HG02798 (cell line): Measurements from ENCODE around the gene LYPD5.
"Not testable (repeated sequence)": the region's sequence is repeated elsewhere in the genome, so short reads cannot be mapped to it uniquely, and the experiment has no call there.

Source experiments
- ATAC-seq: cut with Tn5 transposase; IDR thresholded peaks from one replicate; pipeline ENCODE4 v1.9.1; 2021; ENCODE audit warnings: mild to moderate bottlenecking; ENCODE audit not compliant: unreplicated experiment, poor library complexity

LYPD5 gene

DNA sequence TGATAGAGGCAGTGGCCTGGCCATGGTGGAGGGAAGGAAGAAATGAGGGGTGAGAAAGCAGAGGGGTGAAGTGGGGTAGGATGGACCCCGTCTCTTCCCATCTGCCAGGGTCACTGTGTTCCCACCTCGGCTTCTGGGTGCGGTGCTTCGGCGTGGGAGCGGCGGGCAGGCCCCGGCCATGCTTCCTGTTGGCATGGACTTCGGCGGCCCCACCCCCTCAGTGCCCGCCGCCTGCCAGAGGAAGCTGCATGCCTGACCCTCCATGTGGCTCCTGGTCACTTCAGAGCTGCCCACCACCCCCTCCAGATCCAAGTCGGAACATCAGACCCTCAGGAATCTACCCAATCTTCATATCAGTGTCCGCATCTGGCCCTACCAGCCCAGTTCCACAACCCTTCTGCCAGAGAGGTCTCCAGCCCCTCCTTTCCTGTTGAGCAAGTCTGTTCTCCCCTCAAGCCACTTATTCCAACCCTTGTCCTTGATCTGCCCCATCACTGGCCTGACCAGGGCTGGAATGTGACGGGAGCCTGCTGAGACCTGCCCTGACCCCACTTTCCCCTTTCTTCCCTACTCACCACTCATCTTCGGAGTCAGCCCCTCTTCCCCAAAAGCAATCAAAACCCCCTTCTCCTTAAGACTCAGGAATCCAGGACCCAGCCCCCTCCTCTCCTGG is 23.0 kb downstream of the LYPD5 start:
- no peak for ATAC-seq

DNA sequence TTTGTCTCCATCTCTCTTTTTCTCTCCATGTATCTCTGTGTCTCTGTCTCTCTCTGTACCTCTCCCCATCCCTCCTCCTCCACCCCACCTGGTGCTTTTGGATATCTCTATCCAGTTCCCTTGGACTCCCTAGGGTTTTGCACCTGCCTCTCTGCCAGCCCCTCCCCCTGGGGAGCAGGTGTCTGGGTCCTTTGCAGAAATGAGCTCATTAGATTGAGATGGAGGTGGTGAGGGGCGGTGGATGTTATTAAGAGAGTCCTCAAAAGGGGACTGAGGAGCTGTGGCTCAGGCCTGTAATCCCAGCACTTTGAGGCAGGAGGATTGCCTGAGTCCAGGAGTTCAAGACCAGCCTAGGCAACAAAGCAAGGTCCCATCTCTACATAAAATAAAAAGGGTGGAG is 23.6 kb downstream of the LYPD5 start:
- ATAC-seq = no peak

DNA sequence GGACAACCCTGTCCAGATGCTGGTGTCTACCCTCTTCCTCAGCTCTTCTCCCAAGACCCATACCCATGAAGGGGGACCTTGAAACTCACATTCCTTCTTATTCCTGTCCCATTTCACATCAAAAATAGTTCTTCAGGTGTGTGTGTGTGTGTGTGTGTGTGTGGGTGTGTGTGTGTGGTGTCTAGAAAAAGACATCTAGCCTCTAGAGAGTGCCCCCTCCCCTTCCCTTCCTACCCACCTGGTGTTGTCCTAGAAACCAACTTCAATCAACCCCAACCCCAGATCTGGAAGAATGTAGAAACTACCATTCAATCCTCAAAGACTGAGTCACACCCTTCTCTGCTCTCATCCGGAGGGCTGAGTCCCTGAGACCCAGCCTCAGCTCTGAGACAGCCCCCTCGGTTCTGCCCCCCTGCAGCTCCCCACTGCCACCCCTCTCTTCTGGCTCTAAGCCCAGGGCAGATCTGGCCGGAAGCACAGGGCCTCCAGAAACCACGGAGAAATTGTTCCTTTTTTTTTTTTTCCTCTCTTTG is 25.0 kb downstream of the LYPD5 start:
- no peak for ATAC-seq

DNA sequence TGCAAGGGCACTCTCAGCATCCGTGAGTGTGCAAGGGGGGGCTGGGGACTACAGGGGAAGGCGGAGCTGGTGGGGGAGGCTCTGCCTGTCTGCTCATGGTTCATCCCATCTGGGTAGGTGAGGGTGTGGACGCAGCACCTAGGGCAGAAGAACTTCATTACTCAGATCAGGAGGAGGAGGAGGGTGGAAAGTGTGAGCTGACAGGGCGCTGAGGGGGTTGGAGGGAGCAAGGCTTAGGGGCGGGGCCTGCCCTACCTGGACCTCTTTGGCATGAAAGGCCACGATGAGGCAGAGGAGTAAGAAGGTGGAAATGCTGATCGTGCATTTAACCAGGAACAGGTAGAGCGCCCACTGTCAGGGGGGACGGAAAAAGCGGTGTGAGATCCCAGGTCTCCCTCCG is 26.0 kb downstream of the LYPD5 start:
- no peak for ATAC-seq

DNA sequence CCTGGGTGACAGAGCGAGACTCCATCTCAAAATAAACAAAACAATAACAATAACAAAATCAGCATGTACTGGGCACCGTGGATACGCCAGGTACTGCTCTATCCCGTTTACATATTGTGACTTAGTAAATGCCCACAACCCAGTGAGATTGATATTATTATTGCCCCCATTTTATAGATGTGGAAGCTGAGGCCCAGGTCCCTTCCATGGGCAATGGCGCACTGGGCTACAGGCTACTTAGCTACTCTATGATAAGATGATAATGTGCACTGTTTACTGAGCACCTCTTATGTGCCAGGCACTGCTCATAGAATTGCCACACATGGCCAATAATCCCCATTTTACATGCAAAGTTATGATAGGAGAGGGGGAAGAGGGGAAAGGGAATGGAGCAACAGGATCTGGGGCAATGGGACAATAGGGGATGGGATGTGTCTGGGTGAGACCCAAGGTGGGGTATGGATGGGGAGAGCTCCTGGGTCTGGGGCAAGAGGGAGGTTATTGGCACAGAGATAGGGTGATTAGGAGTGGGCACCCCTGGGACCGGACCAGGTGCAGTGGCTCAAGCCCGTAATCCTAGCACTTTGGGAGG is 26.9 kb downstream of the LYPD5 start:
- no peak for ATAC-seq

DNA sequence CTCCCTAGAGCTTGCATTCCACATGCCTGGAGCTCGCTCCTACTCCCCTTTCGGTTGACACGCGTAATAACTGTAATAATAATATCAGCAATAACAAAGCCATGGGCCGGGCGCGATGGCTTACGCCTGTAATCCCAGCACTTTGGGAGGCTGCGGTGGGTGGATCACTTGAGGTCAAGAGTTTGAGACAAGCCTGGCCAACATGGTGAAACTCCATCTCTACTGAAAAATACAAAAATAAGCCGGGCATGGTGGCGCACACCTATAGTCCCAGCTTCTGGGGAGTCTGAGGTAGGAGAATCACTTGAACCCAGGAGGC is 27.3 kb downstream of the LYPD5 start:
- not testable (repeated sequence) for ATAC-seq

DNA sequence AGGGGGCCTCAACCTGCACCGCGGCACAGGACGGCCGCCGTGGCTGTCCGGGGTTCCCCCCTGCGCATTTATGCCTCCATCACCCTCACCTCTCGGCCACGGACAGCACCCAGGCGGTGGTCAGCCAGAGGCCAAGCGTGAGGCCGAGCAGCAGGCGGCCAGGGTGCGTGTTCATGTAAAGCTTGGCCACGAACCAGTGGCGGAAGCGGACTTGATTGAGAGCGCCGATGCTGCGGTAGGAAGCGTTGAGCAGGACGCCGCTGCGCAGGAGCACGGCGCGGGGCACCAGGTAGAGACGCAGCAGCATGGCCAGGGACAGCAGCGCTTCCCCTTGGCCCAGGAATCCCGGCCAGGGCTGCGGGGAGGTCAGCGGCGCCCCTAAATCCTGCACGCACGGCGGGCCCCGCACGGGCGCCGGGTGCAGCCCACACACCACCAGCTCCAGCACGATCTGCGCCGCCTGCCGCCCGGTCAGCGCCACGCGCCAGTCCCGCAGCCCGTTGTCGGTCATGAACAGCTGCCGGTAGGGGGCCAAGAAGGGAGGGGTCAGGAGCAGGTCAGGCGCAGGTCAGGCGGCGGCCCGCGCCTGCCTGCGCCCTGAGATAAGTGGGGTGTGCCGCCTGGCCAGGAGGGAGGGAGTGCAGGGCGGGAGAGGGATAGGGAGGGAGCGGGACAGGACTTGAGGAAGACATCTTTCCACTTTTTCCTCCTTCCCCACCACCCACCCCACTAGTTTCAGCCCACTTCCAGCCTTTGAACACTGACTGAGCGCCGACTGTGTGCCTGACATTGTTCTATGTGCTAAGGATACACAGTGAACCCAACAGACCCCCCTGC is 27.9 kb downstream of the LYPD5 start:
- ATAC-seq = no peak

DNA sequence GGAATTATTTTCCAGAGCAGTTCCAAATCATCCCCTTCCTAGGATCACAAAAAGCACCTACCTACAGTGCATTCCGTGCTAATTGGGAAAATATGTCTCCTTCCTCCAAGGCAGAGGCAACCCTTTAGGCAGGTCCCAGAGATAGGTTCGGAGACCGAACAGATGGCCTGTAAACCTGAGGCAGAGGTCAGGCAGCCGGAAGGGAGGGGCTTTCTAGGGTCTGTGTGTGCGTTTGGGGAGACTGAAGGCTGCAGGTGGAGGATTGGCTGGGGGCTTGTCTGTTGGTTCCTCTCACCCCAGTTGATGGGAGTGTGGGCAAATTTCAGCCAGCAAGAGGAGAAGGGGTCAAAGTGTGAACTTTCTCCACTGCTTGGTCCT is 28.5 kb downstream of the LYPD5 start:
- ATAC-seq = no peak

DNA sequence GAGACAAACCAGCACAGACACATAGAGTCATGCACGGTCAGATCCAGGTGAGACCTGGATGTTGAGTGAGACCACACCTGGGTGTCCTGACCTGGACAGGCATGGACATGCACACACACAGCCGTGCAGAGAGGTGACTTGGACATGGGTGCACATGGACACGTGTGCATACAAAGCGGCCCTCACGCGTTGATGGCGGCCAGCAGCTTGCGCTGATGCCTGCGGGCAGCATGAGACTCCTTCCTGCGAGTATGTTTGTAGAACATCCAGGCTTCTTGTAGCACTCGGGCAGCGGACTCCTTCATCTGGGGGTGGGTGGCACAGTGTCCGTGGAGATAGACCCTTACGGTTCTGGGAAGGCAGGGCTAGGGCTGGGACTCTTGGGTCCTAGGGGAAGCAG is 33.0 kb downstream of the LYPD5 start:
- ATAC-seq = no peak

DNA sequence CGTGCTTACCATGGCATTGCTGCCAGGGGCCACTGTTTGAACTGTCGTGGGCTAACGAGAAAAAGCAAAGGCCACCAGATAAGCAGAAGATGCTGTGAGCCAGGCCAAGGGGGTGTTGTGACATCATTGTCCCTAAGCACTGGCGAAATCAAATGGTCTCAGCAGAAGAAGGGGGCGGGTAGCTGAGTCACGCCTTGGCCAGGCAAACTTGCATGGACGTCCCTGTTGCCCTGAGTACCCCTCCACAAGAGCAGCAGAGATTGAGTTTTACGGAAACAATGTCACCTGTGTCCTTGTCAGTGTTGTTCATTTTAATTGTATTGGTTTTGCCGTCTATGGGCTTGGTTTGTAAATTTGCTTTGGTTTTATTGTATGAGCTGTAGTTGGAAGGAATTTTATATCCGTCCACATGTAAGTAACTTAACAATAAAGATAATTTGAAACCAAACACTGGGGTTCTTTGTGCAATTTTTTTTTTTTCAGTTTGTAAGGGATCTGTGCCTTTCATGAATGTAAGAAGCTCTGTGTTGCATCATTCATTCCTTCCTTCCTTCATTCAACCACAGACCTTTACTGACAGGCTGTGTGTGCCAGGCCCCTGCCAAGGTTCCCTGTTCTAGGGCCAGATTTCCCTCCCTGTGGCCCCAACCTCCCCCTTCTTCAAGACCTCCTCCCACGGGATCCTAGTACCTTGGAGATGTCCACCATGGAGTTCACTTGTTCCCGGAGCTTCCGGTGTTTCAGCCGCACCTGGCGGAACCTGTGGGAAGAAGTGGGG is 33.8 kb downstream of the LYPD5 start:
- ATAC-seq = no peak

DNA sequence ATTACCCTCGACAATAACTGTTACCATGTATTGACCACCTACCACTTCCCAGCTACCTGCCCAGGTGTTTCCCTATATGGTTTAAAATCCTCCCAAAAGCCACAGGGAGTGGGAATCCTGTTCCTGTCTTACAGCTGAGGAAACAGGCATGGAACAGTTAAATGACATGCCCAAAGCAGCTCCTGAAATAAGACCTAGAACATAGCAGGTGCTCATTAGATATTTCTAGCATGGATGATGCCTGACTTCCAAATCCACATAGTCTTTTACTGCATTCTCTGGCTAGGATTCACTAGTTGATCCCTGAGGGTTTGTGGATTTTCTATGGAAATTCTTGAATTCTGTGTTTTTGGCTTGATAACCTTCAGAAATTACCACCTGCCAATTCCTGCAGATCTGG is 34.4 kb downstream of the LYPD5 start:
- no peak for ATAC-seq

DNA sequence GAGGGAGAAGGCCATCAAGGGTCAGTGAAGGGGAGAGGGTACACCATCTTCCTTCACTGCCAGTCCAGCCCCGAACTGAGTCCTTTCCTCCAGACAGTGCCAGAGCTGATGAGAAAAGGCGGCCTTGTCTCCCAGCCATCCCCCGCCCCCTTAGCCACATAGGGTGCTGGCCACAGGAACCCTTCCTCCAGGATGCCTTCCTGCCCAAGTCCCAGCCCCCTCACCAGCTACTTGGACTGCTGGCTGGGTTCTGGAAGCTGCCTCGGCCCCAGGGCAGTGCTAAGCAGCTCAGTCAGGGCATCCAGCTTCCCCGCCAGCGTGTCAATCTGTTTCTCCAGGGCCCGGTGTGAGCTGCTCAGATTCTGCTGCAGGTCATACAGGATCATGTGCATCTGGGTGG is 34.9 kb downstream of the LYPD5 start:
- ATAC-seq = no peak

DNA sequence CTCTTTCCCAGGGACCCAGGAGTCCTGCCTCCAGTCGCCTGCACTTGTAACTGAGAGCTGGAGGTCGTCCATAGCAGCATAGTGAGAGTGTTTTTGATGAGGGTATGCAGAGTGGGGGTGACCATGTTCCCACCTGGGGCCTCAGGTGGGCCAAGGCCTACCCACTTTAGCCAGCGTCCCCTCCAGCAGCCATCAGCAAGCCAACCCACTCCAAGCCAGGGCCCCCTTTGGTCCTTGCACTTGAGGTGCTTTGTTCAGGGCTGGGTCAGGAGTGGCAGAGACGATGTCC is 35.5 kb downstream of the LYPD5 start:
- no peak for ATAC-seq

DNA sequence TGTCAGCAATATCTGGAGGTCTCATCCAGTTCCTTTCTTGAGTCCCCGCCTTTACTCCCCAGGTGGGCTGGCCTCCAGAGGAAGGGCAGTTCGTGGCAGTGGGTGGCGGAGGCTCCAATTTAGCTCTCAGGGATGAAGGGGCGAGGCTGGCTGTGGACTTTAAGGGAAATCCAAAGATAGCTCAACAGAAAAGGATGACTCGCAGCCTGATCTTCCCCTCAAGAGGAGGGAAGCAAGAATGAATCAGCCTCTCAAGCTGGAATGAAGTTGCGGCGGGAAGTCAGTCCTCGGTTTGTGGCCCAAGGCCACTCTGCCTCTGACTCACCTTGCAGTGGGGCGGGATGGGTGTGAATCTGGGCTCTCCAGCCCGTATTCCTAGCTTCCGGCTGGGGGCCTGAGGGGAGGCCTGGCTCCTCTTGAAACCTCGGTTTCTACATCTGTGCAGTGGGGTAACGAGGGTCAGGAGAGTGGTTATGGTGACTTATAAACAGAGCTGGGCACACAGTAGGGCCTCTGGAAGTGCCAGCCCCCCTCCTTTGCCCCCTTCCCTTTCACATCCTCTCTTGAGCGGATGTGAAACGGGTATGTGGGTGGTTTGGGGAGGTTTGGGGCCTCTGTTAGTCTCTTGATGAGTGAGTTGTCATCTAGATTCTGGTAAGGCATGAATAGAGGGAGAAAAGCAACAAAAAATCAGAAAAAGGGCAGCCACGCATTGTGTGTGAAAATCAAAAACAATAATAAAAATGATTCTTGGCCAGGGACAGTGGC is 37.0 kb downstream of the LYPD5 start:
- ATAC-seq = peak; percentile 66

DNA sequence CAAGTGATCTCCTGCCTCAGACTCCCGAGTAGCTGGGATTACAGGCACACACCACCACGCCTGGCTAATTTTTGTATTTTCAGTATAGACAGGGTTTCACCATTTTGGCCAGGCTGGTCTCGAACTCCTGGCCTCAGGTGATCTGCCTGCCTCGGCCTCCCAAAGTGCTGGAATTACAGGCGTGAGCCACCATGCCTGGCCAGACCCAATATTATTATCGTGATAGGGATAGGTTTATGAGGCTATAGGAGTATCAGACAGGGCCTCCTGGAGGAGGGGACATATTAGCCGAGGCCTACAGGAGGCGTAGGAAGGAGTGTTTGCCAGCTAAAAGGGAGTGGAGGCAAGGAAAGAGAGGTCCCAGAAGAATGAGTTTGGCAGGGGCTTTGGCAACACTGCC is 37.6 kb downstream of the LYPD5 start:
- not testable (repeated sequence) for ATAC-seq

DNA sequence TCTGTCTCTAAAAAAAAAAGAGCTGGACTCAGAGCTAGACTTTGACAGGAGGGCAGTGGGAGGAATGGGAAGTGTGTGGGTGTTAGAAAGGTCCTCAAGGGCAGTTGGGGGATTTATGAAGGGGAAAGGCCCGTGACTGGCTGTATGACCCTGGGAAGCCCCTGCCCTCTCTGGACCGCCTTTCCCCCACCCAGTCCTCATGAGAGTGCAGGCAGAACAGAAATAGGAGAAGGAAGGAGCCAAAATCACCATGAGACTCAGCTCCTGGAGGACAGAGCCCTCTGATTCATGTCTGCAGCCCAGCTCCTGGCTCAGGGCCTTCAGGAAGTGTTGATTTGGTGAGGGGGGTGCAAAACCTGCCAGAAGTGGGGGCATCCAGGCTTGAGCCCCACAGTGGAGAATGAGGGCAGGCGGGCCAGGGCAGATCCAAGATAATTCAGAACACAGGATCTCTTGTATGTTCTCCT is 38.7 kb downstream of the LYPD5 start:
- peak; percentile 26 for ATAC-seq

DNA sequence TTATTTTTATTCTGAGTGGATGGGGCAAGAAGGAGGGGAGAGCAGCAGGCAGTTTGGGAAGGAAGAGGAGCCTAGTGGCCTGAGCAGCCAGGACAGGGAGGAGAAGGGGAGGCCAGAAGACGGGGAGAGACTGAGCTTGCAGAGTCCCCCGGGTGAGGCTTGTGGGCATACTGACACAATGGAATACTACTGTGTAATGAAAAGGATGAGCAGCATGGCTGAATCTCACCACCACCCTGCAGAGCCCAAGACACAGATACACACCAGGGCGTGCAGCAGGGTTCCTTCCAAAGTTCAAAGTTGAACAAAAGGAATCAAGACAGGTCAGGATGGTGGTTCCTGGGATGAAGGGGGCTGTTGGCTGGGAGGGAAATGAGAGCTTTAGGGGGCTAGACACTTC is 39.4 kb downstream of the LYPD5 start:
- no peak for ATAC-seq

DNA sequence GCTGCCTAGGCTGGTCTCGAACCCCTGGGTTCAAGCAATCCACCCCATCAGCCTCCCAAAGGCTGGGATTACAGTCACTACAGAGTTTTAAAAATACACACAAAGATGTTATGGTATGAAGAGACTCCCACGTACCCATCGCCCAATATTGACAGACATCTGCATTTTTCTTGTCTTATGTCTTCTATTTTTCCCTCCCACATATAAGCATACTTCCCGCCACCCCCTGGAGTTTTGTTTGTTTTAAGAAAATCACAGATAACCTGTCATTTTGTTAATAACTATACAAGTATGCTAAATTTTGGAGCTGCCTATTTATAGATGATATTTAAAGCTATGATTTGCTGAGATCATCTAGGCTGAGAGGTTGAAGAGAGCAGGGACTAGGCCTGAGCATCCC is 41.3 kb downstream of the LYPD5 start:
- ATAC-seq = no peak

DNA sequence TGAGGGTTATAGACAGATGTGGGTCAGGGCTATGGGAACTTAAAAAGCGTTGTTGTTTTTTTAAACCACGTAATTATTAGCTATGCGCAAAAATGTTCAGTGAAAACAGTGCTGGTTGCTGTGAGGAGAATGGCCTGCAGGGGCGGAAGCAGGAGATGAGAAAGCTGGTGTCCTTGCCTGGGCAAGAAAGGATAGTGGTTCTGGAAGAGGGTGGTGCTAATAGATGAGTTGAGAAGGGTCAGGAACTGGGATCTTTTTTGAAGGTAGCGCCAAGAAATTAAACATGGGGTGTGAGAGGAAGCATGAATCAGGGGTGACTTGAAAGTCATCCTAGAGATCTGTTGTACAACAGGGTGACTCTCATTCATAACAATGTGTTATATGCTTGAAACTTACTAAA is 42.7 kb downstream of the LYPD5 start:
- ATAC-seq = no peak

DNA sequence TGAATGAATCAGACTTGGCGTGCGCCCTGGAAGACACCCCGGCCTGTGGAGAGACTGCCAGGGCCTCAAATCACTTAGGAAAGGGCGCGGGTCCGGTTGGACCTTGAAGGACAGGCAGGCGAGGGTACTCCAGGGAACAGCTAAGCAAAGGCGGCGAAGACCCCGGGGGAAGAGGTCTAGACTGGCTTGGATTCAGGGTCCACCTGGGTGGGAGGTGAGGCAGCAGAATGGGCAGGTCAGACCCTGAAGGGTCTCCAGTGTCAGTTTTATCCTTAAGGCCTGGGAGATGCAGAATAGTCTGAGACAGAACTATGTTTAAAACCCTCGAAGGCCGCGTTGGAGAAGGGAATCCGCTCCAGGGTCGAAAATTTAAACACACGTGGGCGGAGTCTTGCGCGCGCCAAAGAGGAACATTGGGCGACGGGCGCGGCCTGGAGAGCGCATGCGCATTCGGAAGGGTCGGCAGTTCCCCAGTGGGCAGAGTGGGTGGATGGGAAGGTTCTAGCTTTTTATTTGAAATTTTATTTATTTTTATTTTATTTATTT is 46.9 kb downstream of the LYPD5 start:
- ATAC-seq = peak; percentile 30
